OCI-M2 (cell line): ENCODE data around the gene PSMA7.
"Not testable (repeated sequence)": the region's sequence is repeated elsewhere in the genome, so short reads cannot be mapped to it uniquely, and the experiment has no call there.

Experiments used
- DNase-seq: peaks from one replicate; lab custom pipeline; 2025; ENCODE audit not compliant: unreplicated experiment; lab: John Stamatoyannopoulos, UW

PSMA7 gene

DNA sequence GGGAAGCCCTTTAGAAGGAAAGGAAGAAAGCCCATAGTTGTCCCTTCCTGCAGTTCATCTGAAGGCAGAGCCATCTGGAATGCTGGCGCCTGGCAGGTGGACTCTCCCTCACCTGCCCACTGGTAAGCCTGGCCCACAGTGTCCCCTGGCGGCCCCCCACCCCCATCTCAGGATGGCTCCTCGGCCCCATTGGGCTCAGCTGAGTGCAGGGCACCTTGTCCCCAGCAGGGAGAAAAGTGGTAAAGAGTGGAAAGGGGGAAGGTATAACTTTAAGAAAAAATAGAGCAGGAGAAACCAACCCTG is 13.0 kb upstream of the PSMA7 start:
- DNase-seq: no peak

DNA sequence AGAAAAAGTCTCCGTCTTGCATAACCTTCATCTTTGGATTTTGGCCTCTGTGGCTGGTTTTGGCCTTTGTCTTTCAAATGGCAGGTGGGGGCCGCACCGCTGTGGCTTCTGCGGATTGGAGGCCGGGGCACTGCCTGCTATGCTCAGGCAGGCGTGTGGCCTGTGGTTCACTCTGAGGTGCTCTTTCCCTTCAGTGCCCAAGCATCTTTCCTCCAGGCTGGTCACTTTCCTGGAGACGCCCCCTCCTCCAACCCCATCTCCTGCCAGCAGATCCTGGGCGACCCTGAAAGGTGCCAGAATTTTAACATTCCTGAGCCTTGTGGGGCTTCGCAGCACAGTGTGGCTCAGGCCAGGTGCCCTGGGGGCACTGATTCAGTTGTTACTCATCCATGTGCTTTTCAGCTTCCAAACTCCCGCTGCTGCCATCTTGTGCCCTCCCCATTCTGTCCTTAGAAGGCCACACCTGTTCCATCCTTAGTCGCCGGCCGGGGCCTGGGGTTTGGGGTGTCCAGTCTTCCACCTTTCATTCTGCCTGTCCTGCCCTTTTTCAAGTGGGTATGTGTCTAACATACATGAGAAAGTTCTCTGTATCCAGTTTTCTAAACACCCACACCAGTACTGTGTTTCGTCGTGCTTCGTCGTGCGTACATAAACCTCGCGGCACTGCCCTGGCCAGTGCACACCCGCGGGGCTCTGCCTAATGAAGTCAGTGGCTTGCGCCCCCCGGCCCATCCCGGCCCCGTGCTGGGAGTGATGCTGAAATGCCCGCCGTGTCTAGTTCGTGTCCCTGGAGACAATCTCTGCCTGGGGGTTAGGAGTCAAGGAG is 12.4 kb upstream of the PSMA7 start:
- no peak for DNase-seq

DNA sequence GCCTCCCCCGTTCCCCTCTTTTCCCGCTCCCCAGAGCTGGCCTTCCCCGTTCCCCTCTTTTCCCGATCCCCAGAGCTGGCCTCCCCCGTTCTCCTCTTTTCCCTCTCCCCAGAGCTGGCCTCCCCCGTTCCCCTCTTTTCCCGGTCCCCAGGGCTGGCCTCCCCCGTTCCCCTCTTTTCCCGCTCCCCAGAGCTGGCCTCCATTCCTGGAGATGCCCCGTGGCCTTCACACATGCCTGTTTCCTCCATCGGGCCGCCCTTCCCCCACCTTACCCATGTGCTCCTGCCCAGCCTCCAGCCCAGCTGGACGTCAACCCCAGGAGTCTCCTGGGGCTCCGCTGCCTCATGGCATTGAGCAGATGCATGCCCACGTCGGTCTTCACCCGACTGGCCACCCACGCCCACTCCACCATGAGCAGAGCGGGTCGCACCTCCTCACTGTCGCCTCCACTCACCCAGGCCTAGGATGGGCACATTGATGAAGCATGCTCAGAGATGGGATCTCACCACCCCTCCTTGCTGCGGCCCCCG is 8.7 kb upstream of the PSMA7 start:
- DNase-seq: no peak

DNA sequence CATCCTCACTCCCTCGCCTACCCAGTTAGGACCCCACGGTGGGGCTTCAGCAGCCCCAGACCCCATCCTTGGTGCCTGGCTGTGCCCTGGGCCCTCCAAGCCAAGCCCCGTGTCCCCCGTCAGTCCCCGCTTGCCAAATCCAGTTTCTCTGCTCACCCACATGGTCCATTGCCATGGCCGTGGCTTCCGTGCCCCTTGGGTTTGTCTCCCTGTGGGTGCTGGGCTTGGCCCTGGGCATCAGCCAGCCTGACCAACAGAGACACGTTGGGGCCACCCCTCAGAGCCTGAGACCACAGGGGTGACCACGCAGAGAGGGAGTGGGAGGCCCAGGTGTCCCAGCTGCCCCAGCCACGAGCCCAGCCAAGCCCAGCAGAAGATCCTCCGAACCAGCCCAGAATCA is 8.0 kb upstream of the PSMA7 start:
- DNase-seq: no peak

DNA sequence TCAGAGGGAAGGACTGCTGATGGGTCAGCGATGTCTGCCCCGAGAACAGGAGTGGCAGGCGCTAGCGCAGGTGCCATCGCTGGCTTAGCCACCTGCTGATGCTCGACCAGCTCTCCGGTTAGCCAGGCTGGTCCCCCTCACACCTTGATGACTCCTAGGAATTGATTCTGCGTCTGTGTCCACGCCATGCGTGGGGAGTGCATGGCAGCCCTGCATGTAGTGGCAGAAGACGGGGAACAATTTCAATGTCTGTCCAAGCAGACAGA is 7.0 kb upstream of the PSMA7 start:
- DNase-seq: no peak

DNA sequence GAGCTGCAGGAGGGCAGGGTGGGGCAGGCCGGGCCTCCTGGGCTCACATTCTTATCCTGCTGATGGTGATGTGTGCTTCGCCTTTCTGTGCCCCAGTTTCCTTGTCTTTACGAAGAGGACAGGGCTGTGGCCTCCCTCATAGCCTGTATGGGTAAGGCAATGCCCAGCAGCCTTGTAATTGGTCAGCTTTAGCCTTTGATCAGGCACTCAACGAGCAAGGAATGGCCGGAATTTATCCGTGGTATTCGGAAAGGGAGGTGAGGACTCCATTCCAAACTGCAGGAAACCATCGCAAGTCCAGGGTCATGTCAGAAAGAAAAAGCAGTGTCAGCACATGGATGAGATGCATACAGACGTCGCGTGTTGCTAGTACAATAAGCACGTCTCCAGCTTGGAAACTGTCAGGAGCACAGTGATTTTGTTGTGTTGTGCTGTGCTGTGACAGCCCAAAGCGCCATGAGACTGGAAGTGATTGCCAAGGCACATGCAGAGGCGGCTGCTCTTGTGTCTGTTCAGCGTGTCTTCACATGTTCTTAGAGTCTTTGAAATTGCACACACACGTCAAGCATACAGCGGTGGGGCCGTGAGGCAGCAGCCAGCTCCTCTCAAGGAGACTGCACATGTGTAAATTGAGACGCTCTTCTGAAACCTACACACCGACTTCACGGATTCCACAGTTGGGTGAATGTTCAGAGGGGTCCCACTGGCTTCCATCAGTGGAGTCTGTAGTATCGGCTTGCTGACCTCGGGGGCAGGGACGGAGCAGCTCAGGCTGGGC is 6.5 kb upstream of the PSMA7 start:
- DNase-seq: no peak

DNA sequence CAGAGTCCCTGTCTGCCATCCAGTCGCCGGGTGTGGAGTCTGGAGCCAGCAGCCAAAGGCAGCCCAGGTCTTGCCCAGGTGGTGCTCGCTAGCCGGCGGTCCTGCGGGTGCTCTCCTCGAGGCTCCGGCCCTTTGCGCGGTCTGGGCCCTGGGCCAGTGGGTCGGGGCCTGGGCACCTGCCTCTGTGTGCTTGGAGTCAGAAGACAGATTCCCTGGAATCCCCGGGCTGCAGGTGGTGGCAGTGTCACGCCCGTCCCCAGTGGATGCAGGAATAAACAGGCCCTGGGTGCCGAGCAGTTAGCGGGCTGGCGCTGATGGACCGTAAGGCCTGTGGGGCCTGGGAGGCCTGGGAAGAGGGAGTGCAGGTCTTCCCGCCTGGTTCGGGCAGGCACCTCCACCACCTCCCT is 5.7 kb upstream of the PSMA7 start:
- no peak for DNase-seq

DNA sequence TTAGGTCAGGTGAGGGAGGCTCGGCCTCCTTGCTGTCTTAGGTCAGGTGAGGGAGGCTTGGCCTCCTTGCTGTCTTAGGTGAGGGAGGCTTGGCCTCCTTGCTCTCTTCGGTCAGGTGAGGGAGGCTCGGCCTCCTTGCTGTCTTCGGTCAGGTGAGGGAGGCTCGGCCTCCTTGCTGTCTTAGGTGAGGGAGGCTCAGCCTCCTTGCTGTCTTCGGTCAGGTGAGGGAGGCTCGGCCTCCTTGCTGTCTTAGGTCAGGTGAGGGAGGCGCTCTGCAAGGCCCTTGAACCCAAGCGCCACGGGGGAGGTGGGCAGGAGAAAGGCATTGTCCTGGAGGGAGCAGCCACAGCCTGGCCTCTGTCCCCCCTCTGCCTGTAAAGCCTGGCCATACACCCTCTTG is 5.2 kb upstream of the PSMA7 start:
- not testable (repeated sequence) for DNase-seq

DNA sequence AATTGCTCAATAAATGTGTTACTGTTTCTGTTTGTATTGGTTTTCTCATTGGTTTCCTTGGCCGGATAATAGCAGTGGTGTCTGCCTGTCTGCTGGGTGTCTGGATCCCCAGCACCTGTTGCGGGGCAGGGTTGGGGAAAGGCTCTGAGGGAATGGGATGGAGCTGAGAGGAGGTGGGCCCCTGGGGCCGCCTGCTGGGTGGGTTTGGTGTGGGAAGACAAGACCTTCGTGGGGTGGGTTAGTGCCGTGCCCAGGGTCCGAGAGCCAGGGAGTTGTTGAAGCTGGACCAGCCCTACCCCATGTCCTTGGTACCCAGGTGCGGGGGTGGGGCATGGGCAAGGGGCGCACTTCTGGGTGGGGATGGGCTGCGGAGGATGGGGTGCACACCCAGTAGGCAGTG is 4.3 kb upstream of the PSMA7 start:
- no peak for DNase-seq

DNA sequence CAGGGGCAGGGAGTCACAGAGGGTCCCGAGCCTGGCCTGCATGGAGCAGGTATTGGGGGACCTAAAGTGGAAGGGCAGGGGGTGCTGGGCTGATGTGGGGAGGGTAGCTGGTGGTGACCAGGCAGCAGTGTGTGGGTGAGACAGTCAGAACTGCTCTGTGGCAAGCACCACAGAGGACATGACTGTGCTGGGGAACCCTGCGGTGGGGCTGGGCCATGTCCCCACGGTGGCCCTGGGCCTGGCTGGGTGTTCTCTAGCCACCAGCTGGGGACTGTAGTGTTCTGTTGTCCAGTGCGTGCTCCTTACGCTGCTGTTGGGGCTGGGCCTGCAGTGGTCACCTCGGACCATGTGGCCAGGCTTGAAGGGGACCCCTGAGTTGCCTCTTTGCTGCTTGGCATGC is 3.9 kb upstream of the PSMA7 start:
- DNase-seq: no peak

DNA sequence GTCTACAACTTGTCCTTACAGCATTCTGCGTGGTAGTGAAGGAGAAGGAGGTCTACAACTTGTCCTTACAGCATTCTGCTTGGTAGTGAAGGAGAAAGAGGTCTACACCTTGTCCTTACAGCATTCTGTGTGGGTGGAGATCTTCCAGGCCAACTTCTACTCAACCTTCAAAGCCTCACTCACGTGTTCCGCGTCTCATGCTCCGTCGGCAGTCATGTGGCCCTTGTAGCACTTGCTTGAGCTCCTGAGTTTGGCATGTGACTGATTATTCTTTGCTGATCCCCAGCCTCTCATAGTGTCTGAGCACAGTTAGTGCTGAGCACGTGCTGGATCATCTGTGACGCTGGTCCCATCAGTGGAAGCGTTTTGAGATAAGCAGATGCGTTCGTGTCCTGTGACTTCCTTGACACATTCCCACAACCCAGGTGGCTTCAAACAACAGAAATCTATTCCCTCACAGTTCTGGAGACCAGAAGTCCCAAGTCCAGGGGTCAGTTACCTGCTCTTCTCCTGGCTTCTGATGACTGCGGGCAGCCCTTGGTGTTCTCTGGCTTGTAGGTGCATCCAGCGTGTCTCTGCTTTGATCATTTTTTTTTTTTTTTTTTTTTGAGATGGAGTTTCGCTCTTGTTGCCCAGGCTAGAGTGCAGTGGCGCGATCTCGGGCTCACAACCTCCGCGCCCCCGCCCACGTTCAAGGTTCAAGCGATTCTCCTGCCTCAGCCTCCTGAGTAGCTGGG is 3.0 kb upstream of the PSMA7 start:
- no peak for DNase-seq

DNA sequence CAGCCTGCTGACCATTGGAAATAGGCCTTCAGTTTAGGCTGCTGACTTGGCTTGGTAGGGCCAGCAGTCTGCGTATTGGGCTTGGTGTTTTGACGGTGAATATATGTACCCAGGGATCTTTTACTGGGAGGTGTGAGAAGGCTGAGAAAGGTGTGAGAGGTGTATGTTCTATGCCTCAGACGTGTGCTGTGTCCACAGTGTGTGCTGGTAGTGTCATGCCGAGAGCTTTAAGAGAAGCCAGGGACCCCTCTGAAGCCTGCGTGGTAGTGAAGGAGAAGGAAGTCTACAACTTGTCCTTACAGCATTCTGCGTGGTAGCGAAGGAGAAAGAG is 2.5 kb upstream of the PSMA7 start:
- no peak for DNase-seq

DNA sequence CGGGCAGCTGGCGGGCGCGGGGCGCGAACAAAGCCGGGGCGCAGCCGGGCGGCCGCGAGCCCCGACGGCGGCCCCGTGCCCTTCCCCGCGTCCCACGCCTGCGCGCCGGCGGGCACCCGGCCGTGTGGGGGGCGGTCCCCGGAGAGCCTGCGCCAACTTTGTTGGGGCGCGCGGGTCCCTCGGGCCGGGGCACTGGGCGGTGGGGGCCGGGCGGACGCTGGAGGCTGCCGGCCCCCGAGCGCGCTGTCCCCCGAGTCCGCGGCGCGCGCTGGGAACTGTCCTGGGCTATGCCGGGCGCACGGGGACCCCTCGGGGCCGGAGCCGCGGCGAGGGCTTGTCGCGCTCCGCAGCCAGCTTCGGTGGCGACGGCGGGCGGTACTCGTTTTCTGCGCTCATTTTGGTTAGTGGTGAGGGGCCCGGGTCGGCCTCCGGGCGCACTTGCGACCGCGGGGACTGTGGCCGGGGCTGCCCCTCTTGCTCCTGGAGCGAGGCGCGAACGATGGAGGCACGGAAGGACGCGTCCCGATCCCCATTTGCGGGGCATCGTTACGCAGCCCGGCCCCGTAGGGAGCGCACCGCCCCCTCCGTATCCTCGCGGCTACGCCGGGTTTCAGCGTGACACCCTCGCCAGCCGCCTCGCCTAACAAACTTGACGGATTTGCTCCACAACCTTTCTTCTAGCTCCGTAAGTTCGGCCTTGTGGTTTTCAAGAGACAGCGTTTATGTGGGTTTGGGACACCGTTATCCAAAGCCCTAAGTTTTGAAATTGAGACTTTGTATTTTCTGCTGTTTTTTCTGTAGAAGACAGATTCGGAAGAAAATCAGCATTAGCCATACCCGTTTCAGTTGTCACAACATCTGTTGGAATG is 997 bp upstream of the PSMA7 start:
- DNase-seq: no peak

DNA sequence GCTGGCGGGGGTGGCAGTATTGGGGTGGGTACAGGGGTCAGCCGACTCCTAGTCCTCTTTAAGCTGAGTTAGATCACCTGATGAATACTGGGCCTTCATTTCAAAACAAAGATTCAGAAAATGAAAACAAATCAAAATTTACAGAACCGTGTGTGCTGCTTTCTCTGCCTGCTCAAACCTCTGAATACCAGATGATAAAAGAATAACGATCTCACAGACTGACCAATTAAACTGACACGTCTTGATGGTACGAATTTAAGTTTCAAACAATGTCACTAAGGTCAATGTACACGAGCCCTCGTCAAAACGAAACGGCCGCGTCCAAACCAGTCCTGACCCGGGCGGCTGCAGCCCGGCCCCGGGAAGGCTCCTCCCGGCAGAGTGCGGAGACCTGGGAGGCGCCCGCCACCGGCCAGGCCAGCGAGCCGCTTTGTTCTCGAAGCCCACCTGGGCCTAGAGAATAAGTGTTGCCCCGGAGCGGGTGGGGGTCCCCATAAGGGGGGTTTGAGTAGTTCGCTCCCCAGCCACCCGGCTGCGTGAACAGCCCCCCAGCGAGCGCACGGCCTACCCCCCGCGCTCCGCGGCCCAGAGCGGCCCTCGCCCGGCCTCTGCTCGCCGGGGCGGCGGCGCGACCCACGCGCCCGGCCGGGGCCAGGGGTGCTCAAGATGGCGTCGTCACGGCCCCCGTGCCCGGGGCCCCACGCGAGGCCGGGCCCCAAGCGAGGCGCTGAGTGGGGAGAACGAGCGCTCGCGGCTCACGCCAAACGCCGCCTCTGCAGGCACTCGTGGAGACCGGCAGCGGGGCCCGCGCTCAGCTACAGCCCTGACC is 728 bp downstream of the PSMA7 start:
- no peak for DNase-seq

DNA sequence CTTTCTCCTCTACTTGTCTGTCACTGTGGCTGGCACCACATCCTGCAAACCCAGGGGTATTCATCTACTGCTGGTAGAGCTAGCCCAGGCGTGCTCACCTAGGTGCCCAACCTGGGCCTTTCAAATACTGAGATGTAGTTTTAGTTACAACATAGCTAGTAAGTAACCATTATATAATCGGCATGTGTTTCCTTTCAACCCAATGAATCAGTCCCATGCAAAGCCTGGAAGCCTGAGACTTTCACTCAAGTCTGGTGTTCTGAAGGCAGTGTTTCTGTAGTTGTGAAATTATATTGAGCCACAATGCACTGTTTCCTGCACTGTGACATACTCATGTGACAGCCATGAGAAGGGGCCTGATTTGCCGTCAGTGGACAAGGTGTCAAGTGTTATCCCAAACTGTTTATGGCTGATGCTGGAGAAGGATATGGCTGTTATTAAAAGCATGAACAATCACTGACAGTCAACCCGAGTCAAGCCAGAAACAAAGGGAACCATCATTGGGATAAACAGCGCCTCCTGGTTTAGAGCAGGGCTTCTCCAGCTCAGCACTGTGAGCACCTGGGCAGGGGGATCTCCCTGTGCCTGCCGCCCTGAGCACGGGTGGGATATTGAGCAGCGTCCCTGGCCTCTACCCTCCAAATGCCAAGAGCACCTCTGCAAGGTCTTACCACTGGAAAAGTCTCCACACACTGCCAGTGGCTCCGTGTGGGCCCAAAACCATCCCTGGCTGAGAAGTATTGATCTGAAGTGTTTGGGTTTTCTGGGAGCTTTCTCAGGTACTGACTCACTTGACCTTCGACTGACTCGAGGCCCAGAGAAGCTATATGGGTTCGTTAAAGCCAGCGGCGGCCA is 1.6 kb downstream of the PSMA7 start:
- DNase-seq: no peak

DNA sequence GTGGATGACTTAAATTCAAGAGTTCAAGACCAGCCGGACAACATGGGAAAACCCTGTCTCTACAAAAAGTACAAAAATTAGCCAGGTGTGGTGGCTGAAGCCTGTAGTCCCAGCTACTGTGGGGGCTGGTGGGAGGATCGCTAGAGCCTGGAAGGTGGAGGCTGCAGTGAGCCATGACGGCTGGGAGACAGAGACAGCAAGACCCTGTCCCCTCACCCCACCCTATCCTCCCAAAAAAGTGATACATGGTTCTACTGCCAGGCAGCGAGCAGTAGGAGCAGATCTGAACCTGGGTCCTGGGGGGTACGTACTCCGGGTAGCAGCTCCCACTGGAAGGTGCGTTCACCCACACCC is 2.2 kb downstream of the PSMA7 start:
- no peak for DNase-seq

DNA sequence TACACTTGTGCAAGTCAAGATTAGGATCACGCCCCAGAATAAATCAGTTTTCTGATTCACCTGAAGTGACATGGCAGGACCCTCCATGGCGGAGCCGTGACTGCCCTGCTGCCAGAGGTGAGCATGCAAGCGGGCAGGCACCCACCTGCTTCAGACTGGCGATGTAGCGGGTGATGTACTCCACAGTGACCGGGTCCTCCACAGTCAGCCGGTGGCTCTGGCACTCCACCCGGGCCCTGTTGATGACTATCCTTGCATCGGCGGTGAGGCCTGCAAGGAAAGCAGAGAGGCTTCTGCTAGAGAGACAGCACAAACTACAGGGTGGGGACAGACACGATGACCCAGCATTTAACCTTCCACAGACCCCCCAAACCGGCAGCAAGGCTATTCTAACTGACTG is 3.6 kb downstream of the PSMA7 start:
- DNase-seq: no peak

DNA sequence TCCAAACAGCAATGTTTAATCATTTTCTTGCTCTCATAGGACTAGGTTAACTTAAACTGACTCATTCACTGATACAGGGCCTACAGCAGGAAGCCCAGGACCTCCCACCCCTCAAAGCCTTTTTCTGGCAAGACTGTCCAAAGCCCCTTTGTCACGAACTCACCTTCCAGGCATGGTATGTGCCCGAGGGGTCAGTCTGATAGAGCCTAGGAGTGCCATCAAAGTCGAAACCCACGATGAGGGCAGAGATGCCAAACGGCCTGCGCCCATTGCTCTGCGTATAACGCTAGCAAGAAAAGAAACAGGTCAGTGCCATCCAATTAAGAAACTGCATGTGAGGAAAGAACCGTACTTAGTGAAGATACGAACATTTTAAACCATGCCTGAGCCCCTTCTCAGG is 4.3 kb downstream of the PSMA7 start:
- no peak for DNase-seq

DNA sequence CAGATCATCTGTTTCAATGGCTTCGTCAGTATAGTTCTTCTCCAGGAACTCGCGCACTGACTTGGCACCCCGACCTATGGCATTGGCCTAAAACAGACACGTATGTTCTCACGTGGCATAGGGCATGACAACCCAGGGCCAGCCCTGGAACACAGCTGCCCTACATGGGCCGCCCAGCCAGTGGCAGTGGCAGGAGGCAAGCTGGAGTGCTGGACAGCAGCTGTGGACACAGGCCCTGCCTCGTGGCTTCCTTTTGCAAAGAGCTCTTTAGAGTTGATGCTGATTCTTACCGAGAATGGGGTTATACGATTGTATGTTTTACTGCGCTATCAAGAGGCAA is 5.0 kb downstream of the PSMA7 start:
- DNase-seq: no peak
